Tibial nerve (tissue), 4 donors: Measurements from ENCODE around the gene TMED8.

Source experiments
- CTCF ChIP-seq, 5 experiments: fragments of 200-600 bp in 3 of 5; fragments of 450-650 bp in 2 of 5; sonication (generic) in 3 of 5; IDR thresholded peaks; one replicate each; pipeline ENCODE4 v1.5.1; 2016 to 2019; ENCODE audit warnings: antibody characterized with exemption in 5 of 5, mild to moderate bottlenecking in 3 of 5, moderate library complexity in 2 of 5
- EP300 ChIP-seq, 2 donors: sonication (generic); formaldehyde crosslinking; IDR thresholded peaks; one replicate each; pipeline ENCODE4 v1.6.1; 2017; ENCODE audit warnings: antibody characterized with exemption in 2 of 2, mild to moderate bottlenecking in 1 of 2
- POLR2A ChIP-seq, 2 donors: fragments of 450-650 bp; IDR thresholded peaks; one replicate each; pipeline ENCODE4 v1.6.1; 2017; ENCODE audit warnings: antibody characterized with exemption in 2 of 2, mild to moderate bottlenecking in 2 of 2, moderate library complexity in 2 of 2

- TF ChIP-seq CTCF (IDR thresholded peaks at IDR 0.05), result no peak
- TF ChIP-seq EP300 (IDR thresholded peaks at IDR 0.05), result no peak
- no peak for TF ChIP-seq POLR2A (IDR thresholded peaks at IDR 0.05)
These were observed 52.6 kb downstream of the TMED8 start for GRCh38 chr14:77324289-77324688.
